ENCODE measurements around the gene OTUD5. TPM values are rescaled to one million over a fixed set of nuclear protein-coding genes. Genes with fewer than 3 reads are reported as not detected.

OTUD5 gene
- total and polyA plus RNA-seq, 2 of the 13 experiments (the other 11 are each of a cell fraction or from before 2014, with no cell fraction given), result 18.4 to 42.2 TPM

GRCh38 chrX:48981178-48981577, 23.8 kb upstream of the OTUD5 start:
- Histone ChIP-seq H3K27me3 (ENCODE audit: control insufficient read depth in 1 of 2, insufficient read depth in 2 of 2, low read length in 2 of 2) (no peaks in the 10 kb centered on the region), H3K4me2 (ENCODE audit: low read depth, low read length) (no peak overlapping the region), H3K9me3 (ENCODE audit: low read length) (no peaks in the 10 kb centered on the region), H3K4me1 (ENCODE audit: insufficient read depth, low read length) (no peaks in the 10 kb centered on the region), H3K36me3 (replicated peaks in 1 of 2; ENCODE audit: control insufficient read depth in 1 of 2, insufficient read depth in 2 of 2, low read length in 2 of 2) (peaks cover 13 to 29% of the 10 kb centered on the region in 2 experiments; a peak in 4 of 5 replicates), H3K9ac (ENCODE audit: insufficient read depth, low read depth, low read length) (no peak overlapping the region), H3K4me3 (replicated peaks in 1 of 3; ENCODE audit: insufficient read depth in 1 of 3, low read depth in 2 of 3, low read length in 3 of 3) (no peak overlapping the region), H2AFZ (ENCODE audit: low read length) (no peak overlapping the region), H3K79me2 (ENCODE audit: insufficient read depth, low read length) (no peaks in the 10 kb centered on the region), H4K20me1 (ENCODE audit: insufficient read depth, low read length) (no peaks in the 10 kb centered on the region), H3K27ac (ENCODE audit: extremely low read length, insufficient read depth, low read length) (no peak overlapping the region)
- TF ChIP-seq CREB3 (CRISPR knock-in tag; IDR thresholded peaks at IDR 0.05), result no peak
- TF ChIP-seq PRDM15 (CRISPR knock-in tag; IDR thresholded peaks at IDR 0.05), result no peak
- TF ChIP-seq ZNF530 (CRISPR knock-in tag; IDR thresholded peaks at IDR 0.05; ENCODE audit: low read depth), result no peak
- TF ChIP-seq ZNF780A (CRISPR knock-in tag; IDR thresholded peaks at IDR 0.05), result no peak
- no peak for TF ChIP-seq ZBTB43 (CRISPR knock-in tag; conservative IDR thresholded peaks at IDR 0.05)
- TF ChIP-seq ELF3 (CRISPR knock-in tag; IDR thresholded peaks at IDR 0.05), result no peak
- TF ChIP-seq AKNA (CRISPR knock-in tag; IDR thresholded peaks at IDR 0.05; ENCODE audit: borderline replicate concordance), result no peak
- no peak for TF ChIP-seq ZNF678 (CRISPR knock-in tag; IDR thresholded peaks at IDR 0.05)
- no peak for TF ChIP-seq ZNF274 (CRISPR knock-in tag; IDR thresholded peaks at IDR 0.05)
- TF ChIP-seq SIN3B (IDR thresholded peaks at IDR 0.05; ENCODE audit: low read length), result no peak
- no peak for TF ChIP-seq ATM (IDR thresholded peaks at IDR 0.05; ENCODE audit: borderline replicate concordance)
- ATAC-seq, result no peak
- ChIA-PET CTCF (ENCODE audit: low intra/inter-chr PET ratio, low total read pairs) (no interaction called here), POLR2A (no interaction called here)
- no peak for FAIRE-seq
- in situ Hi-C loops (cut with HindIII; ENCODE audit: extremely low pct_ligation_motif_present, low pct_unique_long_range_greater_than_20kb), result no loop called here
- intact Hi-C loops (cut with micrococcal nuclease; ENCODE audit: unreplicated experiment), result no loop called here
- no peak for DNase-seq (ENCODE audit: low spot score)
- 100% methylated on average over 1 of the region's 10 CpGs for WGBS (ENCODE audit: low lambda C conversion rate)
- no TSS peak for BruUV-seq (replicated peaks)
